GM21515 (cell line): ENCODE results near the gene PCDHGB4.
"Not testable (repeated sequence)": the region's sequence is repeated elsewhere in the genome, so short reads cannot be mapped to it uniquely, and the experiment has no call there.

Source experiments
- ATAC-seq: cut with Tn5 transposase; IDR thresholded peaks from one replicate; pipeline ENCODE4 v1.9.1; 2021; ENCODE audit not compliant: unreplicated experiment

PCDHGB4 gene

GRCh38 chr5:141366016-141366896, 21.2 kb upstream of the PCDHGB4 start:
- no peak for ATAC-seq

DNA sequence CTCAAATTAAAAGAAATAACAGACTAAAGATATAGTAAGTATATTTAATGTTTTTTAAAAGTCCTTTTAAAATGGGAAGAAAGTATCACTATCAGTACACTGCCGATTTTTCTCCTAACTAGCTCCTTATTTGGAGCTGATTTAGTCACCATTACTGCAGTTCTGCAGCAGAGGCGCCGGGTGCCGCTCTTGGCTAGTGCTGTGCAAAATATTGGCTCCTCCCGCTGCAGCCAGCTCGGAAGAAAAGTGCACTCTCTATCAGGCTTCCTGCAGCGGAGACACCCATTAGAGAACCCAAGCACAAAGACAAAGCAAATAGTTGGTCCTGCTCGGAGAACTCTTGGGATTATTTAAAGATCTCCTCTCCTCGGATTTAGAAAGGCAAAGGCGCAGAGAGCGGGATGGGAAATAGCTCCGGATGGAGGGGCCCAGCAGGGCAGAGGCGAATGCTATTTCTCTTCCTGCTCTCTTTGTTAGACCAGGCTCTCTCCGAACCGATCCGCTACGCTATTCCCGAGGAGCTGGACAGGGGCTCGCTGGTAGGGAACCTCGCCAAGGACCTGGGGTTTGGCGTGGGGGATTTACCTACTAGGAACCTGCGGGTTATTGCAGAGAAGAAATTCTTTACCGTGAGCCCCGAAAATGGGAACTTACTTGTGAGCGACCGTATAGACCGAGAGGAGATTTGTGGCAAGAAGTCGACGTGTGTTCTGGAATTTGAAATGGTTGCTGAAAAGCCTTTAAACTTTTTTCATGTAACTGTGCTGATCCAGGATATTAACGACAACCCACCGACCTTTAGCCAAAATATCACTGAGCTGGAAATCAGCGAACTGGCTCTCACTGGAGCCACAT, 17.3 kb upstream of the PCDHGB4 start, which contains the start of gene PCDHGB3:
Gene PCDHGB3, plus strand, starts transcription at position 249 of the 855 bp plus-strand sequence. Its CDS starts 153 bp downstream, at position 402.
- ATAC-seq = peak; percentile 96

GRCh38 chr5:141371572-141372475, 15.7 kb upstream of the PCDHGB4 start:
- ATAC-seq = no peak

DNA sequence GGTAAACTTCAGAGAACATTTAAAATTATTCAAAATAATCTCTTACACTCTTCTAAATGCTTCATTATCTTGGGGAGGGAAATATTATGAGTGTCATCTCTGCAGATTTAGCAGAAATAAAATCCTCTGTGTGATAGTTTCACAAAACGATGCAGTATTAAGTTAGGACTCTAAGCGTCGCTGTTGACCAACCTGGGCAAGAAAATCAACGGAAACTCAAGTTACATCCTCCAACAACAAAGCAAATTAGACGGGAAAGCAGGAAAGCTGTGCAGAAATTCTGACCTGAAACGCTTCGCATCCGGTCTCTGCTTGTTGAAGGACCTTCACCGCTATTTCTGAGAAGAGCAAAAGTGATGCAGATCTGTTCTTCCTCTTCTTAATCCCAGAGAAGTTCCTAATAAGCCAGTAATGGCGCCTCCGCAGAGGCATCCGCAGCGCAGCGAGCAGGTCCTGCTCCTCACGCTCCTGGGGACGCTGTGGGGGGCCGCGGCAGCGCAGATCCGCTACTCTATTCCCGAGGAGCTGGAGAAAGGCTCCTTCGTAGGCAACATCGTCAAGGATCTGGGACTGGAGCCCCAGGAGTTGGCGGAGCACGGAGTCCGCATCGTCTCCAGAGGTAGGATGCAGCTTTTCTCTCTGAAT, 13.7 kb upstream of the PCDHGB4 start, which contains the start of gene PCDHGA6:
Gene PCDHGA6, plus strand, starts transcription at position 219 of the 645 bp plus-strand sequence. Its CDS starts 193 bp downstream, at position 412.
- no peak for ATAC-seq

DNA sequence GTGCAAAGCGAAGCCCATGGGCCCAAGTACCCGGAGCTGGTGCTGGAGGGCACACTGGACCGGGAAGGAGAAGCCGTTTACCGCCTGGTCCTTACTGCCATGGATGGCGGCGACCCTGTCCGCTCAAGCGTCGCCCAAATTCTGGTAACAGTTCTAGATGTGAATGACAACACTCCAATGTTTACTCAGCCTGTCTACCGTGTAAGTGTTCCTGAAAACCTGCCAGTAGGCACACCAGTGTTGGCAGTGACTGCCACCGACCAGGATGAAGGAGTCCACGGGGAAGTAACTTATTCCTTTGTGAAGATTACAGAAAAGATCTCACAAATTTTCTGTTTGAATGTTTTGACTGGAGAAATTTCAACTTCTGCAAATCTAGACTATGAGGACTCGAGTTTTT, 12.9 kb upstream of the PCDHGB4 start:
- ATAC-seq = no peak

DNA sequence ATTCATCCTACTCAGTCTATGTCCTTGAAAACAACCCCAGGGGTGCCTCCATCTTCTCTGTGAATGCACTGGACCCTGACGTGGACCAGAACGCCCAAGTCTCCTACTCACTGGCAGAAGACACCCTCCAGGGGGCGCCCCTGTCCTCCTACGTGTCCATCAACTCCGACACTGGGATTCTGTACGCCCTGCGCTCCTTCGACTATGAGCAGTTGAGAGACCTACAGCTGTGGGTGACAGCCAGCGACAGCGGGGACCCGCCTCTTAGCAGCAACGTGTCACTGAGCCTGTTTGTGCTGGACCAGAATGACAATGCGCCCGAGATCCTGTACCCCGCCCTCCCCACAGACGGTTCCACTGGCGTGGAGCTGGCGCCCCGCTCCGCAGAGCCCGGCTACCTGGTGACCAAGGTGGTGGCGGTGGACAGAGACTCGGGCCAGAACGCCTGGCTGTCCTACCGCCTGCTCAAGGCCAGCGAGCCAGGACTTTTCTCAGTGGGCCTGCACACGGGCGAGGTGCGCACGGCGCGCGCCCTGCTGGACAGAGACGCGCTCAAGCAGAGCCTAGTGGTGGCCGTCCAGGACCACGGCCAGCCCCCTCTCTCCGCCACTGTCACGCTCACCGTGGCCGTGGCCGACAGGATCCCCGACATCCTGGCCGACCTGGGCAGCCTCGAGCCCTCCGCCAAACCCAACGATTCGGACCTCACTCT, 11.9 kb upstream of the PCDHGB4 start:
- not testable (repeated sequence) for ATAC-seq

GRCh38 chr5:141382469-141383294, 4.8 kb upstream of the PCDHGB4 start, which contains the start of gene PCDHGA7:
Gene PCDHGA7, plus strand, starts transcription at chr5:141382742. Its CDS starts 158 bp downstream, at chr5:141382900.
- ATAC-seq = no peak

- no peak for ATAC-seq
These were observed 4.2 kb upstream of the PCDHGB4 start for GRCh38 chr5:141383345-141383744.

DNA sequence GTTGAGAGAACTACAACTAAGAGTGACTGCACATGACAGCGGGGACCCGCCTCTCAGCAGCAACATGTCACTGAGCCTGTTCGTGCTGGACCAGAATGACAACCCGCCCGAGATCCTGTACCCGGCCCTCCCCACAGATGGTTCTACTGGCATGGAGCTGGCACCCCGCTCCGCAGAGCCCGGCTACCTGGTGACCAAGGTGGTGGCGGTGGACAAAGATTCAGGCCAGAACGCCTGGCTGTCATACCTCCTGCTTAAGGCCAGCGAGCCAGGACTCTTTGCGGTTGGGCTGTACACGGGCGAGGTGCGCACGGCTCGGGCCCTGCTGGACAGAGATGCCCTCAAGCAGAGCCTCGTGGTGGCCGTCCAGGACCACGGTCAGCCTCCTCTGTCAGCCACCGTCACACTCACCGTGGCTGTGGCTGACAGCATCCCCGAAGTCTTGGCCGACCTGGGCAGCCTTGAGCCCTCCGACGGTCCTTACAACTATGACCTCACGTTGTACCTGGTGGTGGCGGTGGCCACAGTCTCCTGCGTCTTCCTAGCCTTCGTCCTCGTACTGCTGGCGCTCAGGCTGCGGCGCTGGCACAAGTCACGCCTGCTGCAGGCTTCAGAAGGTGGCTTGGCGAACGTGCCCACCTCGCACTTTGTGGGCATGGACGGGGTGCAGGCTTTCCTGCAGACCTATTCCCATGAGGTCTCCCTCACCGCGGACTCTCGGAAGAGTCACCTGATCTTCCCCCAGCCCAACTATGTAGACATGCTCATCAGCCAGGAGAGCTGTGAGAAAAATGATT, 2.8 kb upstream of the PCDHGB4 start:
- no peak for ATAC-seq

DNA sequence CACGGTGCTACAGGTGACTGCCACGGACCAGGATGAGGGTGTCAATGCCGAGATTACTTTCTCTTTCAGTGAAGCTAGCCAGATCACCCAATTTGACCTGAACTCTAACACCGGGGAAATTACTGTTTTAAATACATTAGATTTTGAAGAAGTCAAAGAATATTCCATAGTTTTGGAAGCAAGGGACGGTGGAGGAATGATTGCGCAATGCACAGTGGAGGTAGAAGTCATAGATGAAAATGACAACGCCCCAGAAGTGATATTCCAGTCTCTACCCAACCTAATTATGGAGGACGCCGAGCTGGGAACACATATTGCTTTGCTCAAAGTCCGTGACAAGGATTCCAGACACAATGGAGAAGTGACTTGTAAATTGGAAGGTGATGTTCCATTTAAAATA, 1.2 kb downstream of the PCDHGB4 start:
- no peak for ATAC-seq

DNA sequence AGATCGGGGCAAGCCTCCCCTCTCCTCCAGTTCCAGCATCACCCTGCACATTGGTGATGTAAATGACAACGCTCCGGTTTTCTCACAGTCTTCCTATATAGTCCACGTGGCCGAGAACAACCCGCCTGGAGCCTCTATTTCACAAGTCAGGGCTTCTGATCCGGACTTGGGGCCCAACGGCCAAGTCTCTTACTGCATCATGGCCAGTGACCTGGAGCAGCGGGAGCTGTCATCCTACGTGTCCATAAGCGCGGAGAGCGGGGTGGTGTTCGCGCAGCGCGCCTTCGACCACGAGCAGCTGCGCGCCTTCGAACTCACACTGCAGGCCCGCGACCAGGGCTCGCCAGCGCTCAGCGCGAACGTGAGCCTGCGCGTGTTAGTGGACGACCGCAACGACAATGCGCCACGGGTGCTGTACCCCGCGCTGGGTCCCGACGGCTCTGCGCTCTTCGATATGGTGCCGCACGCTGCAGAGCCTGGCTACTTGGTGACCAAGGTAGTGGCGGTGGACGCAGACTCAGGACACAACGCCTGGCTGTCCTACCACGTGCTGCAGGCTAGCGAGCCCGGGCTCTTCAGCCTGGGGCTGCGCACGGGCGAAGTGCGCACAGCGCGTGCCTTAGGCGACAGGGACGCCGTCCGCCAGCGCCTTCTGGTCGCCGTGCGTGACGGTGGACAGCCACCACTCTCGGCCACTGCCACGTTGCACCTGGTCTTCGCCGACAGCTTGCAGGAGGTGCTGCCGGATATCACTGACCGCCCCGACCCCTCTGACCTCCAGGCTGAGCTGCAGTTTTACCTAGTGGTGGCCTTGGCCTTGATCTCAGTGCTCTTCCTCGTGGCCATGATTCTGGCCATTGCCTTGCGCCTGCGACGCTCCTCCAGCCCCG, 1.9 kb downstream of the PCDHGB4 start:
- ATAC-seq = no peak

GRCh38 chr5:141392429-141393198, 5.1 kb downstream of the PCDHGB4 start, which contains the start of gene PCDHGA8:
Gene PCDHGA8, plus strand, starts transcription at chr5:141392633. Its CDS starts 181 bp downstream, at chr5:141392814.
- no peak for ATAC-seq

DNA sequence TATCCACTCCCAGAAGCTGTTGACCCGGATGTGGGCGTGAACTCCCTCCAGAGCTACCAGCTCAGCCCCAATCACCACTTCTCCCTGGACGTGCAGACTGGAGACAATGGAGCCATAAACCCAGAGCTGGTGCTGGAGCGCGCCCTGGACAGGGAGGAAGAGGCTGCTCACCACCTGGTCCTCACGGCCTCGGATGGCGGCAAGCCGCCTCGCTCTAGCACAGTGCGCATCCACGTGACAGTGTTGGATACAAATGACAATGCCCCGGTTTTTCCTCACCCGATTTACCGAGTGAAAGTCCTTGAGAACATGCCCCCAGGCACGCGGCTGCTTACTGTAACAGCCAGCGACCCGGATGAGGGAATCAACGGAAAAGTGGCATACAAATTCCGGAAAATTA, 5.8 kb downstream of the PCDHGB4 start:
- no peak for ATAC-seq

GRCh38 chr5:141394401-141395187, 7.1 kb downstream of the PCDHGB4 start:
- ATAC-seq = not testable (repeated sequence)
